GM23338 (cell line): ENCODE results near the gene PGAP3.

ENCODE experiments used
- CREB1 ChIP-seq: fragments of 250-450 bp; sonication (Bioruptor Pico); IDR thresholded peaks from 2 replicates; pipeline ENCODE4 v1.5.0; 2020; ENCODE audit warnings: low read depth, mild to moderate bottlenecking, moderate library complexity
- EZH2 ChIP-seq: fragments of 200-600 bp; sonication (generic); IDR thresholded peaks from one replicate; pipeline ENCODE4 v1.8.0; 2017; ENCODE audit warnings: antibody characterized with exemption, mild to moderate bottlenecking, low read depth; ENCODE audit not compliant: unreplicated experiment
- EZH2phosphoT487 ChIP-seq: fragments of 200-600 bp; sonication (generic); IDR thresholded peaks from one replicate; pipeline ENCODE4 v1.8.1; 2018; ENCODE audit warnings: antibody characterized with exemption; ENCODE audit not compliant: unreplicated experiment
- NANOG ChIP-seq: IDR thresholded peaks from 2 replicates; pipeline ENCODE4 v1.6.1; 2016; ENCODE audit warnings: antibody characterized with exemption, borderline replicate concordance
- POLR2AphosphoS5 ChIP-seq: IDR thresholded peaks from 2 replicates; pipeline ENCODE4 v1.6.1; 2016; ENCODE audit warnings: antibody characterized with exemption, low read depth
- TF ChIP-seq, protein P1 (sequence below): IDR thresholded peaks from 2 replicates; pipeline ENCODE4 v1.6.1; 2016; ENCODE audit warnings: antibody characterized with exemption
- TF ChIP-seq, protein P2 (sequence below), 2 experiments: fragments of 200-600 bp in 1 of 2; sonication (generic) in 1 of 2; conservative IDR thresholded peaks; 2 replicates each; pipeline versions ENCODE4 v1.5.1 to v1.6.1; 2016 to 2017; ENCODE audit warnings: antibody characterized with exemption in 2 of 2, low read depth in 2 of 2, mild to moderate bottlenecking in 2 of 2, moderate library complexity in 1 of 2
- TF ChIP-seq, protein P3 (sequence below): IDR thresholded peaks from one replicate; pipeline ENCODE4 v1.6.1; 2018; ENCODE audit warnings: antibody characterized with exemption; ENCODE audit not compliant: unreplicated experiment
- TF ChIP-seq, protein P4 (sequence below): fragments of 250-450 bp; sonication (Bioruptor Pico); IDR thresholded peaks from 2 replicates; pipeline ENCODE4 v1.5.0; 2020; ENCODE audit warnings: mild to moderate bottlenecking, moderate library complexity

DNA sequence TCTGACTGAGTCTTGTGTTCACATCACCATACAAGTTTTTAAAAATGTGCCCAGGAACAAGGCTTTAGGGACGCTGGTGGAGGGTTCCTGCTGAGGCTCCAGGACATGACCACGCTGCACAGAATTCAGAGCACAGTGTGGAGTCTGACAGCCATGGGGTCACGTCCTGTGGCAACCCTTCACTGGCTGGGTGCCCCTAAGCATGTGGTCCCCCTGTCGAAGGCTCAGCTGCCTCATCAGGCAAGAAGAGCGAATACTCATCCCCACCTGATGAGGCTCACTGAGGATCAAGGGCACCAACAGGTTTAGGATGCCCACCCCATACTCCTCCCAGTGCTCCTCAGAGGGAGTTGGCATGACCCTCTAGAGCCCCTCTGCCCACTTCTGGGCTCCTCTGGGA lies 13.7 kb downstream of the PGAP3 start:
- TF ChIP-seq, protein P1, sequence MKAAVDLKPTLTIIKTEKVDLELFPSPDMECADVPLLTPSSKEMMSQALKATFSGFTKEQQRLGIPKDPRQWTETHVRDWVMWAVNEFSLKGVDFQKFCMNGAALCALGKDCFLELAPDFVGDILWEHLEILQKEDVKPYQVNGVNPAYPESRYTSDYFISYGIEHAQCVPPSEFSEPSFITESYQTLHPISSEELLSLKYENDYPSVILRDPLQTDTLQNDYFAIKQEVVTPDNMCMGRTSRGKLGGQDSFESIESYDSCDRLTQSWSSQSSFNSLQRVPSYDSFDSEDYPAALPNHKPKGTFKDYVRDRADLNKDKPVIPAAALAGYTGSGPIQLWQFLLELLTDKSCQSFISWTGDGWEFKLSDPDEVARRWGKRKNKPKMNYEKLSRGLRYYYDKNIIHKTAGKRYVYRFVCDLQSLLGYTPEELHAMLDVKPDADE: no peak
- TF ChIP-seq, protein P2, sequence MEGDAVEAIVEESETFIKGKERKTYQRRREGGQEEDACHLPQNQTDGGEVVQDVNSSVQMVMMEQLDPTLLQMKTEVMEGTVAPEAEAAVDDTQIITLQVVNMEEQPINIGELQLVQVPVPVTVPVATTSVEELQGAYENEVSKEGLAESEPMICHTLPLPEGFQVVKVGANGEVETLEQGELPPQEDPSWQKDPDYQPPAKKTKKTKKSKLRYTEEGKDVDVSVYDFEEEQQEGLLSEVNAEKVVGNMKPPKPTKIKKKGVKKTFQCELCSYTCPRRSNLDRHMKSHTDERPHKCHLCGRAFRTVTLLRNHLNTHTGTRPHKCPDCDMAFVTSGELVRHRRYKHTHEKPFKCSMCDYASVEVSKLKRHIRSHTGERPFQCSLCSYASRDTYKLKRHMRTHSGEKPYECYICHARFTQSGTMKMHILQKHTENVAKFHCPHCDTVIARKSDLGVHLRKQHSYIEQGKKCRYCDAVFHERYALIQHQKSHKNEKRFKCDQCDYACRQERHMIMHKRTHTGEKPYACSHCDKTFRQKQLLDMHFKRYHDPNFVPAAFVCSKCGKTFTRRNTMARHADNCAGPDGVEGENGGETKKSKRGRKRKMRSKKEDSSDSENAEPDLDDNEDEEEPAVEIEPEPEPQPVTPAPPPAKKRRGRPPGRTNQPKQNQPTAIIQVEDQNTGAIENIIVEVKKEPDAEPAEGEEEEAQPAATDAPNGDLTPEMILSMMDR (conservative IDR thresholded peaks at IDR 0.05; ENCODE audit: low read depth in 2 of 2): no peak
- TF ChIP-seq, protein P3, sequence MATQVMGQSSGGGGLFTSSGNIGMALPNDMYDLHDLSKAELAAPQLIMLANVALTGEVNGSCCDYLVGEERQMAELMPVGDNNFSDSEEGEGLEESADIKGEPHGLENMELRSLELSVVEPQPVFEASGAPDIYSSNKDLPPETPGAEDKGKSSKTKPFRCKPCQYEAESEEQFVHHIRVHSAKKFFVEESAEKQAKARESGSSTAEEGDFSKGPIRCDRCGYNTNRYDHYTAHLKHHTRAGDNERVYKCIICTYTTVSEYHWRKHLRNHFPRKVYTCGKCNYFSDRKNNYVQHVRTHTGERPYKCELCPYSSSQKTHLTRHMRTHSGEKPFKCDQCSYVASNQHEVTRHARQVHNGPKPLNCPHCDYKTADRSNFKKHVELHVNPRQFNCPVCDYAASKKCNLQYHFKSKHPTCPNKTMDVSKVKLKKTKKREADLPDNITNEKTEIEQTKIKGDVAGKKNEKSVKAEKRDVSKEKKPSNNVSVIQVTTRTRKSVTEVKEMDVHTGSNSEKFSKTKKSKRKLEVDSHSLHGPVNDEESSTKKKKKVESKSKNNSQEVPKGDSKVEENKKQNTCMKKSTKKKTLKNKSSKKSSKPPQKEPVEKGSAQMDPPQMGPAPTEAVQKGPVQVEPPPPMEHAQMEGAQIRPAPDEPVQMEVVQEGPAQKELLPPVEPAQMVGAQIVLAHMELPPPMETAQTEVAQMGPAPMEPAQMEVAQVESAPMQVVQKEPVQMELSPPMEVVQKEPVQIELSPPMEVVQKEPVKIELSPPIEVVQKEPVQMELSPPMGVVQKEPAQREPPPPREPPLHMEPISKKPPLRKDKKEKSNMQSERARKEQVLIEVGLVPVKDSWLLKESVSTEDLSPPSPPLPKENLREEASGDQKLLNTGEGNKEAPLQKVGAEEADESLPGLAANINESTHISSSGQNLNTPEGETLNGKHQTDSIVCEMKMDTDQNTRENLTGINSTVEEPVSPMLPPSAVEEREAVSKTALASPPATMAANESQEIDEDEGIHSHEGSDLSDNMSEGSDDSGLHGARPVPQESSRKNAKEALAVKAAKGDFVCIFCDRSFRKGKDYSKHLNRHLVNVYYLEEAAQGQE: no peak
- TF ChIP-seq EZH2phosphoT487 (no peak), EZH2 (no peak), POLR2AphosphoS5 (no peak), NANOG (no peak), CREB1 (CRISPR knock-in tag) (no peak)
- TF ChIP-seq, protein P4, sequence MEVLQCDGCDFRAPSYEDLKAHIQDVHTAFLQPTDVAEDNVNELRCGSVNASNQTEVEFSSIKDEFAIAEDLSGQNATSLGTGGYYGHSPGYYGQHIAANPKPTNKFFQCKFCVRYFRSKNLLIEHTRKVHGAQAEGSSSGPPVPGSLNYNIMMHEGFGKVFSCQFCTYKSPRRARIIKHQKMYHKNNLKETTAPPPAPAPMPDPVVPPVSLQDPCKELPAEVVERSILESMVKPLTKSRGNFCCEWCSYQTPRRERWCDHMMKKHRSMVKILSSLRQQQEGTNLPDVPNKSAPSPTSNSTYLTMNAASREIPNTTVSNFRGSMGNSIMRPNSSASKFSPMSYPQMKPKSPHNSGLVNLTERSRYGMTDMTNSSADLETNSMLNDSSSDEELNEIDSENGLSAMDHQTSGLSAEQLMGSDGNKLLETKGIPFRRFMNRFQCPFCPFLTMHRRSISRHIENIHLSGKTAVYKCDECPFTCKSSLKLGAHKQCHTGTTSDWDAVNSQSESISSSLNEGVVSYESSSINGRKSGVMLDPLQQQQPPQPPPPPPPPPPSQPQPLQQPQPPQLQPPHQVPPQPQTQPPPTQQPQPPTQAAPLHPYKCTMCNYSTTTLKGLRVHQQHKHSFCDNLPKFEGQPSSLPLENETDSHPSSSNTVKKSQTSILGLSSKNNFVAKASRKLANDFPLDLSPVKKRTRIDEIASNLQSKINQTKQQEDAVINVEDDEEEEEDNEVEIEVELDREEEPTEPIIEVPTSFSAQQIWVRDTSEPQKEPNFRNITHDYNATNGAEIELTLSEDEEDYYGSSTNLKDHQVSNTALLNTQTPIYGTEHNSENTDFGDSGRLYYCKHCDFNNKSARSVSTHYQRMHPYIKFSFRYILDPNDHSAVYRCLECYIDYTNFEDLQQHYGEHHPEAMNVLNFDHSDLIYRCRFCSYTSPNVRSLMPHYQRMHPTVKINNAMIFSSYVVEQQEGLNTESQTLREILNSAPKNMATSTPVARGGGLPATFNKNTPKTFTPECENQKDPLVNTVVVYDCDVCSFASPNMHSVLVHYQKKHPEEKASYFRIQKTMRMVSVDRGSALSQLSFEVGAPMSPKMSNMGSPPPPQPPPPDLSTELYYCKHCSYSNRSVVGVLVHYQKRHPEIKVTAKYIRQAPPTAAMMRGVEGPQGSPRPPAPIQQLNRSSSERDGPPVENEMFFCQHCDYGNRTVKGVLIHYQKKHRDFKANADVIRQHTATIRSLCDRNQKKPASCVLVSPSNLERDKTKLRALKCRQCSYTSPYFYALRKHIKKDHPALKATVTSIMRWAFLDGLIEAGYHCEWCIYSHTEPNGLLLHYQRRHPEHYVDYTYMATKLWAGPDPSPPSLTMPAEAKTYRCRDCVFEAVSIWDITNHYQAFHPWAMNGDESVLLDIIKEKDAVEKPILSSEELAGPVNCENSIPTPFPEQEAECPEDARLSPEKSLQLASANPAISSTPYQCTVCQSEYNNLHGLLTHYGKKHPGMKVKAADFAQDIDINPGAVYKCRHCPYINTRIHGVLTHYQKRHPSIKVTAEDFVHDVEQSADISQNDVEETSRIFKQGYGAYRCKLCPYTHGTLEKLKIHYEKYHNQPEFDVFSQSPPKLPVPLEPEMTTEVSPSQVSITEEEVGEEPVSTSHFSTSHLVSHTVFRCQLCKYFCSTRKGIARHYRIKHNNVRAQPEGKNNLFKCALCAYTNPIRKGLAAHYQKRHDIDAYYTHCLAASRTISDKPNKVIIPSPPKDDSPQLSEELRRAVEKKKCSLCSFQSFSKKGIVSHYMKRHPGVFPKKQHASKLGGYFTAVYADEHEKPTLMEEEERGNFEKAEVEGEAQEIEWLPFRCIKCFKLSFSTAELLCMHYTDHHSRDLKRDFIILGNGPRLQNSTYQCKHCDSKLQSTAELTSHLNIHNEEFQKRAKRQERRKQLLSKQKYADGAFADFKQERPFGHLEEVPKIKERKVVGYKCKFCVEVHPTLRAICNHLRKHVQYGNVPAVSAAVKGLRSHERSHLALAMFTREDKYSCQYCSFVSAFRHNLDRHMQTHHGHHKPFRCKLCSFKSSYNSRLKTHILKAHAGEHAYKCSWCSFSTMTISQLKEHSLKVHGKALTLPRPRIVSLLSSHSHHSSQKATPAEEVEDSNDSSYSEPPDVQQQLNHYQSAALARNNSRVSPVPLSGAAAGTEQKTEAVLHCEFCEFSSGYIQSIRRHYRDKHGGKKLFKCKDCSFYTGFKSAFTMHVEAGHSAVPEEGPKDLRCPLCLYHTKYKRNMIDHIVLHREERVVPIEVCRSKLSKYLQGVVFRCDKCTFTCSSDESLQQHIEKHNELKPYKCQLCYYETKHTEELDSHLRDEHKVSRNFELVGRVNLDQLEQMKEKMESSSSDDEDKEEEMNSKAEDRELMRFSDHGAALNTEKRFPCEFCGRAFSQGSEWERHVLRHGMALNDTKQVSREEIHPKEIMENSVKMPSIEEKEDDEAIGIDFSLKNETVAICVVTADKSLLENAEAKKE (CRISPR knock-in tag): no peak
